GM21825 (cell line): Measurements from ENCODE around the gene DYSF.
"Not testable (repeated sequence)": the region's sequence is repeated elsewhere in the genome, so short reads cannot be mapped to it uniquely, and the experiment has no call there.

Experiments
- ATAC-seq: cut with Tn5 transposase; IDR thresholded peaks from one replicate; pipeline ENCODE4 v1.9.1; 2021; ENCODE audit warnings: mild to moderate bottlenecking, moderate library complexity; ENCODE audit not compliant: unreplicated experiment

Gene DYSF

DNA sequence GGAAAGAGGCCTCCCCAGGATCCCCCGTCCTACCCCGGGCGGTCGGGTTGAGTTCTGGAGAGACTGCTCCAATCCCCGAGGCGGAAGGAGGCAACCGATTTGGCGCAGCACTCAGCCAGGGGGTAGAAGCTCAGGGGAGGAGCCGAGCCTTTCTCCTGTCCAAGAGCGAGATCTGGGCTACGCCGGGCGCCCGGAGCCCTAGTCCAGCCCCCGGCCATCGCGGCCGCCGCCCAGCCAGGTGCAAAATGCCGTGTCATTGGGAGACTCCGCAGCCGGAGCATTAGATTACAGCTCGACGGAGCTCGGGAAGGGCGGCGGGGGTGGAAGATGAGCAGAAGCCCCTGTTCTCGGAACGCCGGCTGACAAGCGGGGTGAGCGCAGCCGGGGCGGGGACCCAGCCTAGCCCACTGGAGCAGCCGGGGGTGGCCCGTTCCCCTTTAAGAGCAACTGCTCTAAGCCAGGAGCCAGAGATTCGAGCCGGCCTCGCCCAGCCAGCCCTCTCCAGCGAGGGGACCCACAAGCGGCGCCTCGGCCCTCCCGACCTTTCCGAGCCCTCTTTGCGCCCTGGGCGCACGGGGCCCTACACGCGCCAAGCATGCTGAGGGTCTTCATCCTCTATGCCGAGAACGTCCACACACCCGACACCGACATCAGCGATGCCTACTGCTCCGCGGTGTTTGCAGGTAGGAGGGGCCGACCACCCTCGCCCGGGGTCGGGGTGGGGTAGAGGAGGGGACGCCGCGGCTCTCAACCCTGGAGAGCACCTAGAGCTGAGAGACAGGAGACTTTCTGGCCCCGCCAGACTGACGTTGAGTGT is at the start of gene DYSF:
Gene DYSF, plus strand, starts transcription at position 158 of the 817 bp plus-strand sequence.
- ATAC-seq, result no peak

GRCh38 chr2:71409611-71410010 is 43.8 kb upstream of the DYSF start:
- ATAC-seq, result no peak

- ATAC-seq, result no peak
Observed at GRCh38 chr2:71410696-71411095, 42.7 kb upstream of the DYSF start.

DNA sequence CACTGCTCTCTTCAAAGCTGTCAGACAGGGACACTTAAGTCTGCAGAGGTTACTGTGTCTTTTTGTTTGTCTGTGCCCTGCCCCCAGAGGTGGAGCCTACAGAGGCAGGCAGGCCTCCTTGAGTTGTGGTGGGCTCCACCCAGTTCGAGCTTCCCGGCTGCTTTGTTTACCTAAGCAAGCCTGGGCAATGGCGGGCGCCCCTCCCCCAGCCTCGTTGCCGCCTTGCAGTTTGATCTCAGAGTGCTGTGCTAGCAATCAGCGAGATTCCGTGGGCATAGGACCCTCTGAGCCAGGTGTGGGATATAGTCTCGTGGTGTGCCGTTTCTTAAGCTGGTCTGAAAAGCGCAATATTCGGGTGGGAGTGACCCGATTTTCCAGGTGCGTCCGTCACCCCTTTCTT is 36.5 kb upstream of the DYSF start:
- not testable (repeated sequence) for ATAC-seq

DNA sequence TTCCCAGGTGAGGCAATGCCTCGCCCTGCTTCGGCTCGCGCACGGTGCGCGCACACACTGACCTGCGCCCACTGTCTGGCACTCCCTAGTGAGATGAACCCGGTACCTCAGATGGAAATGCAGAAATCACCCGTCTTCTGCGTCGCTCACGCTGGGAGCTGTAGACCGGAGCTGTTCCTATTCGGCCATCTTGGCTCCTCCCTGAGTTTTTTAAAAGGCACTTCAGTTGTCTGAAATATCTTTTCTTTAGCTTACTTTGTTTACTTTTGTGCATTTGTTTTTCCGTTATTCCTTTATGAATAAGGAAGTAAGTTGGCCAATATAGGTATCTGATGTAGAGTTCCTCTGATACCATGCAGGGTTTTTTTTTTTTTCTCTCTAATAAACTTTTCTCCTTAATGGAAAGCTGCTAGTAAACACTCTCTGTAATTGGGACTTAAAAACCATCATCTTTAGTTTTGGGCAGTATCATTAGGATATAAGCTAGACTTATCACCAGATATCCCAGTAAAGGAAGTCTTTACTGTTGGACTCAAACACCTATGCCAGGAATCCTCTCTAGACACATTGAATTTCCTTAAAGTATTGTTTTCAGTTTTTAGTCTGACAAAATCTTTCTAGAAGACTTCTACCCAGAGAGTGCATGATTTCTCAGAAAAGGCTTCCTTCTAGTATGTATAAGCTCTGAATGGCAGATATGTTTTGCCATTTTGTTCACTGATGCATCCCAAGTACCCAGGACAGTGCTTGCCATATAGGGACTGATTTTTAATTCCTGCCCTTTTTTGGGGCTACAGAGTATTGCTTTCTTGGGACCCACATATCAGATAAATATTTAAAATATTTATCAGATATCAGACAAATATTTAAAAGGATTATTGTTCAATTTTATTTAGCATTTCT is 35.8 kb upstream of the DYSF start:
- no peak for ATAC-seq

DNA sequence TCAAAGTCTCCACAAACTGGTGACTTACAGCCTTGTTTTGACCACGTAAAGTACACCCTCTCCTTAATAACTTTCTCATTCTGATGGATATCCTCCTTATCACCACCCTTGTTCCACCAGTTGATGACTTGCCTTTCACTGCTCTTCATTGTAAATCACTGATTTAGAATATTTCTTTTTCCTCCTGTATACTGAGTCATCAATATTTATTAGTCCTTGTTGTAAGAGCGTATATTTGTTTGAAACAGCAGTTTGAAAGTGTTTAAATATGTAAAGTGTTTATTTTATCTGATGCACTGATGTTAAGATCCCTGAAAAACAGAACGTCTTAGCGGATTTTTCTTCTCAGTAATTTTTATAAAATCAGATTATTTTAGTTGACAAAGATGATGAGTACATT is 34.2 kb upstream of the DYSF start:
- ATAC-seq, result no peak

GRCh38 chr2:71419976-71420375 is 33.4 kb upstream of the DYSF start:
- no peak for ATAC-seq

- ATAC-seq, result no peak
Observed at GRCh38 chr2:71422786-71423185, 30.6 kb upstream of the DYSF start.

GRCh38 chr2:71423817-71424420 is 29.4 kb upstream of the DYSF start:
- no peak for ATAC-seq

- ATAC-seq, result no peak
Observed at GRCh38 chr2:71426721-71427120, 26.6 kb upstream of the DYSF start.

DNA sequence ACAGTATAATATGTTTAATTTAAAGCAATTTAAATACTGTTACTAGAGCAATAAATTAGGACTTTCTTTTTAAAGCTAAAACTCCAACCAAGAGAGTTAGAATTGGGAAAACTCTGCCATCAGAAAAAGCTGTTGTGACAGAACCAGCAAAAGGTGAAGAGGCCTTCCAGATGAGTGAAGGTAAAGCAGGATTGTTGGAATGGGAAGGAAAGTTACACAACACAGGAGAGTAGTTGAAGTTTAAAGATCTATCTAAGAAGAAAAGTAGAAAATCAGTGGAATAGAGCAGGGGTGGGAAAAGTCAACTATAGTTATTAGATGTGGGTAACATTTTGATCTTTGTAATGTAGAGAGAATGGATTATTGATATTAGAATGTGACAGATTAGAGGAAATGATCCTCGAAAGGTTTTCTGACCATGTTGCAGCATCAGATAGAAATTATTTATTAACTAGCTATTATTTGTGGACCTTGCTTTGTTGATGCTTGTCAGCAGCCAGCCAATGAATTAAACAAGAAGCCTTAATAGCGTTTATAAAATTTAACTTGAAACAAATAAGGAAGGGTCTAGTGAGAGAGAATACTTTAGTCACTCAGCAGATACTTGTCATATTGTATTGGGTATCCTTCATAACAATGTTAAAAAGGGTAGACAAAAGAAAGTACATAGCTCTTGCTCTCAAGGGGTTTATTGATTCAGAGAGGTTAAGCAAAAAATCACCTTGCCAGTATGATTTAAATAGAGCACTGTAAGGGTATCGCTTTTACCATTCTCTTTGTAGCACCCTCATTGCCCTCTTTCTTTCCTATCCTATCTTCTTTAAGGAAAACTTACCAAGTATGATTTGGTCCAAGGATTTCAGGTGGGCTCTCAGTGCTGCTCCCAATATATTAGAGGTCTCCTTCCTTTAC is 24.6 kb upstream of the DYSF start:
- no peak for ATAC-seq

- ATAC-seq, result not testable (repeated sequence)
Observed at GRCh38 chr2:71445142-71445541, 8.2 kb upstream of the DYSF start.

DNA sequence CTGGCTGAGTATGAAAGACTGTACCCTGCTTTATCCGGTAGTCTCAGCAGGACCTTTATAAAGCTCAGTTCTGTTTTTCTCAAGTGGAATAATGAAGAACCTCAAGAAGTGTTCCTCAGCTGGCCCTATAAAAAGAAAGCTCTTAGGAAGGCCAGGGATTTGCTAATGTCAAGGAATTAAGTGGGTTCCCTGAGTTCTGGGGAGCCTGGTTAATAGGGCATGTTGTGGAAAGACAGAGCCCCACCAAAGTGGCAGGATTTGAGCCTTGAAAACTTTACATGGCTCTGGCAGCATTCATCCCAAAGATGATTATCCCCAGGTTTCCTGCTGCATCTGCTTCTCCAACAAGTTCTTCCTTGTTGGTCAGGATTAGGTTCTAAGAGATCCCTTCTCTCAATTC is 6.9 kb upstream of the DYSF start:
- no peak for ATAC-seq

- no peak for ATAC-seq
Observed at GRCh38 chr2:71449343-71449742, 4.0 kb upstream of the DYSF start.

GRCh38 chr2:71451705-71452104 is 1.7 kb upstream of the DYSF start:
- no peak for ATAC-seq

DNA sequence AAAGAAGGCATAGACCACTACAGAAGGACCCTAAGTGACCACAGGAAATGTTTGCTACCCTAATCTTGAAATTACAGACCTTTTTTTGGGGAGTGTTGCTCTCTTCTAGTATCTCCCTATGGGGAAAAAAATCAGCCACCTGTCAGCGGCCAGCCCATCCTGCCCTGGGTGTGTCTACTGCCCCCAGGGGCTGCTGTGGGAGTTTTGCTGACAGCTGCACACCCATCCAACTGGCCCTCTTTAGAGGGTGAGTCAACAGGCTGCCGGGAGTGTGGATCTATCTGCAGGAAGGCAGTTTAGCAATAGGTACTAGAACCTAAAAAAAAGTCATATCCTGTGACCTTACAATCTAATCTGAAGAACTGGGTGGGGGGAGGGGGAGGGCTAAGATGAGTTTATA is 796 bp upstream of the DYSF start:
- no peak for ATAC-seq

DNA sequence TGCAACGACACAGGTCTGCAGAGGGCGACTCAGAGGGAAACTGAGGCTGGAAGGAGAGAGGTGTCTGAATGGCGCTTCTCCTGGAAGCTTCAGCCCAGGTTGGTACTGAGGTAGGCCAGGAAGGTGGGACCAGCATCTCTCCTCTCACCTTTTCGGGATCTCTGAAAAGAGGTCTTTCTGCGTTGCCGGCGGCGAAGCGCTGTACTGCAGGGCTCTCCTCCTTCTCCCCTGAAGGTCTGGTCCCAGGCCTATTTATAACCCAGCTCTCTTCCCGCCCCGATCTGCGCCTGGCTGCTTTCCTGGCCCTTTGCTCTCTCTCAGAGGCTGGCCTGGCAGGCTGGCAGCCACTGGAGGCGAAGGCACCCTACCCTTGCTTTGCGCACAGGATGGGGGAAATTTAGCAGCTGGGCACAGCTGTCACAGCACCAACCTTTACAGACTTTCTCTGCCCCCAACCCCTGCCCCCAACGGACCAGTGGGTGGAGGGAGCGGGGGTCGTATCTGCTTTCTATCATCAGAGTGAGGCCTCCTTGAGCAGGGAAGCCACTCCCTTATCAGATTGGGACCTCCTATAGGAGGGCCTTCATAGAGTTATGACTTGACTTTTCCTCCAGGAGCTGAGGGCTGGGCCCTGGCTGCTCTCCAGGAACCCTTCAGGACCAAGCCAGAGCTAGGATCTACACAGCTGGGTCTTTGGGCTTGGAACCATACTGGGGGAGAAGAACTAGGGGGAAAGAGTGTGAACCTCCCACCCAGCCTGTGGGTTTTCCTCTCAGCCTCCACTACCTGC is 1.1 kb downstream of the DYSF start:
- no peak for ATAC-seq

GRCh38 chr2:71455011-71455740 is 1.8 kb downstream of the DYSF start:
- ATAC-seq, result no peak
